ENCODE measurements around the gene MATCAP1.

- TF ChIP-seq CTCF (IDR thresholded peaks at IDR 0.05) = no peak
- TF ChIP-seq POLR2A (IDR thresholded peaks at IDR 0.05) = no peak
Measured at GRCh38 chr16:67128417-67128816, 55.3 kb downstream of the MATCAP1 start.
